Right lobe of liver (tissue), 6 donors: ENCODE data around the gene MGAT4C. TPM values are rescaled to one million over a fixed set of nuclear protein-coding genes. Genes with fewer than 3 reads are reported as not detected.

Source experiments
- ATAC-seq, 4 donors: fragments of 200-7000 bp; cut with Tn5 transposase; one replicate each; pipeline ENCODE4 v1.9.1; 2020; ENCODE audit warnings: mild to moderate bottlenecking in 4 of 4, moderate library complexity in 4 of 4
- DNase-seq, 3 donors: peaks; one replicate each; pipeline ENCODE4 v3.0.0-alpha.2; 2020
- H3K27ac ChIP-seq, 3 donors: fragments of 200-600 bp; one replicate each; pipeline ENCODE4 v1.8.0; 2022
- H3K27me3 ChIP-seq, 2 donors: fragments of 200-600 bp; one replicate each; pipeline ENCODE4 v1.8.0; 2022
- H3K36me3 ChIP-seq, 4 donors: fragments of 200-600 bp; sonication (generic) in 1 of 4; one replicate each; pipeline versions ENCODE4 v1.5.1 to v1.8.0; 2017 to 2022; ENCODE audit warnings: control low read depth in 1 of 4
- H3K4me1 ChIP-seq, 4 donors: fragments of 200-600 bp; sonication (generic) in 1 of 4; one replicate each; pipeline versions ENCODE4 v1.5.1 to v1.8.0; 2017 to 2022; ENCODE audit warnings: control low read depth in 1 of 4
- H3K4me3 ChIP-seq, 3 donors: fragments of 200-600 bp; one replicate each; pipeline ENCODE4 v1.8.0; 2022
- H3K9me3 ChIP-seq, 4 donors: fragments of 200-600 bp; sonication (generic) in 1 of 4; one replicate each; pipeline versions ENCODE4 v1.5.1 to v1.8.0; 2017 to 2022; ENCODE audit warnings: control low read depth in 1 of 4
- CTCF ChIP-seq, 4 donors: fragments of 200-600 bp in 3 of 4; fragments of 450-650 bp in 1 of 4; IDR thresholded peaks; one replicate each; pipeline versions ENCODE4 v1.5.1 to v1.8.0; 2016 to 2022; ENCODE audit warnings: antibody characterized with exemption in 4 of 4, mild to moderate bottlenecking in 2 of 4
- POLR2A ChIP-seq: fragments of 450-650 bp; IDR thresholded peaks from one replicate; pipeline ENCODE4 v1.6.1; 2017; ENCODE audit warnings: antibody characterized with exemption, mild to moderate bottlenecking
- WGBS: methylation state at CpG from one replicate; pipeline ENCODE4 v1.1.6; 2018; ENCODE audit warnings: low coverage, low lambda C conversion rate; ENCODE audit not compliant: insufficient coverage; ENCODE audit errors: missing lambda C conversion rate; 5-methylcytosine and 5-hydroxymethylcytosine counted together
- intact Hi-C, 2 donors: fragments of 100-400 bp; cut with DNase I; formaldehyde crosslinking; loops; one replicate each; pipeline versions ENCODE4 v1.11.2 to v1.14.1; 2022
- total RNA-seq, 6 experiments: library from RNA; depleted of rRNA in 2 of 6; stranded (reverse); fragments of >200 nt in 2 of 6; fragmentation: NEBNext Ultra II Directional in 3 of 6; extraction: Animal tissue kit (Norgen Biotek cat#: 25700) in 3 of 6; gene quantifications; one replicate each; pipeline versions ENCODE4 v1.1.0 to v1.2.4, GENCODE V29; 2016 to 2023
- donor health status: DM: no; HTN: yes; CAD: no.
- donor health status: DM: no; HTN: no; CAD: no.
- donor health status: DM: no; HTN: no; CAD: no.
- donor health status: DM: no; HTN: yes; CAD: no.
- donor health status: DM: no; HTN: yes; CAD: no.

Gene MGAT4C
- total RNA-seq, 6 experiments from 2014 or later: 0.06 to 0.55 (median 0.07) TPM; not detected in 1

GRCh38 chr12:86145156-86145555, 111.0 kb downstream of the MGAT4C start:
- no peaks in the 10 kb centered on the region for H3K27me3 ChIP-seq
- H3K4me3 ChIP-seq: no peak overlapping the region
- no peaks in the 10 kb centered on the region for H3K9me3 ChIP-seq
- intact Hi-C loops: no loop called here
- H3K27ac ChIP-seq: no peak overlapping the region
- TF ChIP-seq CTCF (IDR thresholded peaks at IDR 0.05) (no peak), POLR2A (no peak)
- no peaks in the 10 kb centered on the region for H3K36me3 ChIP-seq
- DNase-seq (no peak), ATAC-seq (no peak)
- 54% methylated on average over 2 of the region's 2 CpGs for WGBS
- H3K4me1 ChIP-seq: no peaks in the 10 kb centered on the region

GRCh38 chr12:86143162-86143561, 113.0 kb downstream of the MGAT4C start:
- no peak overlapping the region for H3K27ac ChIP-seq
- 45% methylated on average over 1 of the region's 1 CpG for WGBS
- no peak for ATAC-seq
- no peaks in the 10 kb centered on the region for H3K9me3 ChIP-seq
- H3K4me3 ChIP-seq: no peak overlapping the region
- intact Hi-C loops: no loop called here
- H3K36me3 ChIP-seq: no peaks in the 10 kb centered on the region
- no peak for DNase-seq
- no peak for TF ChIP-seq POLR2A
- no peak for TF ChIP-seq CTCF (IDR thresholded peaks at IDR 0.05)
- no peaks in the 10 kb centered on the region for H3K4me1 ChIP-seq
- no peaks in the 10 kb centered on the region for H3K27me3 ChIP-seq

GRCh38 chr12:86139671-86140070, 116.5 kb downstream of the MGAT4C start:
- WGBS: 52% methylated on average over 1 of the region's 1 CpG
- no peak overlapping the region for H3K27ac ChIP-seq
- DNase-seq (no peak), ATAC-seq (no peak)
- no peaks in the 10 kb centered on the region for H3K4me1 ChIP-seq
- TF ChIP-seq POLR2A (no peak), CTCF (IDR thresholded peaks at IDR 0.05) (no peak)
- no peaks in the 10 kb centered on the region for H3K9me3 ChIP-seq
- intact Hi-C loops: no loop called here
- H3K36me3 ChIP-seq: no peaks in the 10 kb centered on the region
- no peaks in the 10 kb centered on the region for H3K27me3 ChIP-seq
- no peak overlapping the region for H3K4me3 ChIP-seq

- Histone ChIP-seq H3K27ac (no peak overlapping the region), H3K4me1 (no peaks in the 10 kb centered on the region), H3K4me3 (no peak overlapping the region), H3K36me3 (no peaks in the 10 kb centered on the region), H3K27me3 (no peaks in the 10 kb centered on the region), H3K9me3 (no peaks in the 10 kb centered on the region)
- DNase-seq (no peak), ATAC-seq (no peak)
- intact Hi-C loops: no loop called here
- 44% methylated on average over 2 of the region's 2 CpGs for WGBS
- TF ChIP-seq CTCF (IDR thresholded peaks at IDR 0.05): no peak
Measured at GRCh38 chr12:86138770-86139169, 117.4 kb downstream of the MGAT4C start.

GRCh38 chr12:86137936-86138335, 118.3 kb downstream of the MGAT4C start:
- ATAC-seq (no peak), DNase-seq (no peak)
- 56% methylated on average over 2 of the region's 2 CpGs for WGBS
- intact Hi-C loops: no loop called here
- Histone ChIP-seq H3K36me3 (no peaks in the 10 kb centered on the region), H3K4me3 (no peak overlapping the region), H3K9me3 (no peaks in the 10 kb centered on the region), H3K4me1 (no peaks in the 10 kb centered on the region), H3K27me3 (no peaks in the 10 kb centered on the region), H3K27ac (no peak overlapping the region)
- TF ChIP-seq POLR2A: no peak
- TF ChIP-seq CTCF (IDR thresholded peaks at IDR 0.05): no peak
